Fibroblast of upper back skin (primary cell): ENCODE results near the gene REG4.

Experiments used
- DNase-seq: peaks from one replicate; pipeline ENCODE4 v3.0.0-alpha.2; 2013

Gene REG4

DNA sequence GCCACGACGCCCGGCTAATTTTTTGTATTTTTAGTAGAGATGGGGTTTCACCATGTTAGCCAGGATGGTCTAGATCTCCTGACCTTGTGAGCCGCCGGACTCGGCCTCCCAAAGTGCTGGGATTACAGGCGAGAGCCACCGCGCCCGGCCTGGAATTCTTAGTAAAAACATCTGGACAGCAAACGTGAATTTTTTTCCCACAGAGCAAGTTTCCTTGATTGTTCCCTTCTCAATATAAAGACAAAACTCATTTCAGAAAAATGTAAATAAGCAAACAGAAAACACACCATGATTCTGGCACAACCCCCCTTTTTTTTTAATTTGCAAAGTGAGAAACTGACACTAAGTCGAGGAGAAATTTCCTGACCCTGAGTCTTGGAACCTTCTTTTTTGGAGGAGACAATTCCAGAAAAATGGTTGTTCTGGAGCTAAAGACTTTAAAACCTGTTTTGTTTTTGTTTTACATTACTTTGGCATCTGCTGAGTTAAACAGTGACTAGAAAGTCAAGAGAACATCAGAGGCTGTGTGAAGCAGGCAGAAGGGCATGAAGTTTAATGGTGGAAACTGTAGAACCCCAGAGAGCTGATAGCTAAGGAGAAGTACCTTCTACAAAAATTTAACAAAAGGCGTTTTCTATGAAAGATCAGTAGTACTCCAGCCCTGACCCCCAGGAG, 32.2 kb downstream of the REG4 start:
- no peak for DNase-seq

DNA sequence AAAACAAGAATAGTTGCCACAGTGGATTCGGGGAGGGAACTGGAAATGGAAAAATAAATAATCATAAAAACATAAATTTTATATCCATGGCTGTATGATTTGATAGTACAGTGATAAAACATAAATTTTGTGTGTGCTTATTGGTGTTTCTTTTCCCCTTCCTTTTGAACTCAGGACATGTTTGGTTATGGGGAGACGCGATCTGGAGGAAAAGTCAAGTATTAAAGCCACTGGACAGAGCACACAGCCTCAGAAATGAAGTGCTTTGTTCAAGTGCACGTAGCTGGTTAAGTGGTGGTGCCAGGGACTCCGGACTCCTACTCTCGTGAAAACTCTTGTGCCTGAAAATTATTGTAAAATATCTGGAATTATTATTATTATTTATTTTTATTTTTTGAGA, 32.9 kb downstream of the REG4 start:
- no peak for DNase-seq

DNA sequence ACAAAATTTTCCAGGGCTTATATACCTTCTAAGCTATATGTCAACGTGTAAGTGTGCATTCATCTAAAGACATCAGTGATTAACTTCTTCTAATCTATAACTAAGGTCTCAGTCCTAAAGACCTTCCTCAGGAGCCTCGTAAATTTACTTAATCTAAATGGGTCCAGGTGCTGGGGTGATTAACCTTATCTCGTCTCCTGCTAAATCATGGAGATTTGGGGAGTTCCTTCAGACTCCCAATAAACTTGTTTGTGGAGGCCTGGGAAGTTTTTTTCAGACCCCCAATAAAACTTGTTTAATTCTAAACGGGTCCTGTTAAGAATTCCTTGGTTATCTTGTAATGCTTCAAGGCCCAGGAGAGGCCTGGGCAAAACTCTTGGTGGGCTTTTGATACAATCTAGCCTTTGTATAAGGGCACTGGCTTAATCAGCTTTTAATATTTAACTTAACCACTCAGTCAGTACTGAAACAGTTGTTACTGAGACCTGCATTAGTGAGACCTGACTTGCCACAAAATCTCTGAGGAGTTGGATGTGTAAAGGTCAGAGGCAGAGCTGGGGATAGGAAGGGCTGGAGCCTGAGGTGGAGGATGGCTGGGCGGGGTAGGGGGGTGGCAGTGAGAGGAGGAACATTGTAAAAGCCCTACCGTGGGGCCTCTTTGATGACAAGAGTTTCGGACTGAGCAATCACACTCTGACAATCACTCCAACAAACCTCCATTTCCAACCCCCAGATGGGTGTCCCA, 36.3 kb downstream of the REG4 start:
- no peak for DNase-seq

DNA sequence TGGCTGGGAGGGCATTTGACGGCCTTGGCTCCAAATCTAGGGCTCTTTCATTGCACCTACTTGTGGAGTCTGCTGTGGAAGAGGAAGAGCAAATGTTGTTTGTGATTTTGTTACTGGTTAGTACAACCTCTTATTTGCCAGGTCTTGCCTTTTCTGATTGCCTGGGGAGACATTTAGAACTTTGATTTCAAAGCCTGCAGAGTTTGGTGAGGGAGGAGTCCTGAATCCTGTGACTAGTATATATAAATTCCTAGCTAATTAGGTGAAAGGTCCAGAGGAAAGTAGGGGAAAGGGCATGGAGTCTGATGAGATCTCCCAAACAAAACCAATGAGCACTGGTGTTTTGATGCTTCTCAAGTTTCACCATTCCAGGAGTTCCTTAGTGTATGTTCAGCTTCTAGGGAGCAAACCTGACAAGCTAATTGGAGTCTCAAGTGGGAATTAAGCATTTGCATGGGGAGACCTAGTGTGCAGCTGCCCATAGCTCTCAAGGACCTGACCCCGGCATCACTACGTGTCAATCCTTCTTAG, 37.5 kb downstream of the REG4 start:
- no peak for DNase-seq

DNA sequence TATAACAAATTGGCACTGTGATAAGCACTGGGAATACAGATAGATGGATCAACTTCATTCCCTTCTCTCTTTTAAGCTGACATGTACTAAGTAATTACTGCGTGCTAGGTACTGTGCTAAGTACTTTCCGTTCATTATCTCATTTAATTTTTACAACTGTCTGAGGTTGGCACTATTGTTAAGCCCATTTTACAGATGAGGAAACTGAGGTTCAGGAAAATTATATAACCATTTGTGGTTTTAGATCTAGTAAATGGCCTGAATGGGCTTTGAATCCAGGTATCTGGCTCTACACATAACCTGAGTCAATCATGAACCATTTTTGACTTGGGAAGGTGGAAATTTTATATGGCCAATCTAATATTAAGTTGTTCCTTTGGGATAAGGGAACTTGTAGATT, 39.0 kb downstream of the REG4 start:
- no peak for DNase-seq

DNA sequence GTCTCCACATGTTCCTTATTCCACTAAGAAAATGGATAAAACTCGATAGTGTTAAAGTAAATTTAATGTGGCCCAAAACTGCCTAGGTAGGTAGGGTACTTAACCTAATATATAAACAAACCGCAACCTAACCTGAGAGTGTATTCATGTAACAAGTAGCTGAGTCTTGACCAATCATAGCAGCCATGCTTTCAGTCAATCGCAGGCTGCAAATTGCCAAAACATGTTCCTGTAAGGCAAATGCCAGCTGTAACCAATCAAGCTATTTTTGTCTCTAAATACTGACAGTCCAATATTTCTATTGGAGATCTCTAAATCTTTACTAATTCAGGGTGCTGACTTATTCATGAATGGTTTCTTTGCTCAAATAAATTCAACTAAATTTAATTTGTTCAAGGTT, 39.5 kb downstream of the REG4 start:
- DNase-seq: no peak

DNA sequence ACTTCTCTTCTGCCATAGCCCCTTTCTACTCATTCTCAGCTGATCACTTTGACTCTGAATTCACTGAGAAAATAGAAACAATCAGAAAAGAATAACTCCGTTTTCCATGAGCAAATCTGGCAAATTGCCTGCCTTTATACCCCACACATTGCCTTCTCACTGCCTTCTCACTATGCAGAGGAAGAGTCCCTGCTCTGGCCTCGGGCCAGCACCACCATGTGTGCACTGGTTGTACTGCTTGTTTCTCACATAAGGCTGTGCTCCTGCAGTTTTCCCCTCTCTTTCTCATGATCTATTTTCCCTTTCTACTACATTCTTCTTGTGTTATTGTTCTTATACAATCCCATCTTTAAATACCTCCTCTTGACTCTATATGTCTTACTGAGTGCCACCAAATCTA, 40.2 kb downstream of the REG4 start:
- no peak for DNase-seq

DNA sequence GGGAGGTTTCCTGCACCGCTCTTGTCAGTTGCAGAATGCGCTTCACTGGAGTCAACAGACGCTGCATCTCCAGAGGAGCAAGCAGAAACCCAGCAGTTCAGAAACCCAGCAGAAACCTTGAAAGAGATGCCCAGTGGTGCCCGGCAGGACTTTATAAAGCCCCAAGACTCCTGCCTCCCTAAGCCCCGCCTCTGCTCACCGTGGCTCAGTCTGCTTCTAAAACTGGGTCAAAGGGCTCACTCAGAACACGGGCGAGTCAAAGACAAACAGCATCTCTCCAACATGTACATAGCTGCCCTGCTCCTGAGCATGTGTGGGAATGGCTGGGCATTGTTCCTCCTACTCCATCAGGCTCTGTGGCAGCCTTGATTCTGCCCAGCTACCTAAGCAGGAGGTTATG, 42.5 kb downstream of the REG4 start, which contains the start of gene HMGCS2:
Gene HMGCS2, minus strand, starts transcription at position 128 of the 400 bp plus-strand sequence. Its CDS starts 61 bp downstream, at position 67.
- no peak for DNase-seq

DNA sequence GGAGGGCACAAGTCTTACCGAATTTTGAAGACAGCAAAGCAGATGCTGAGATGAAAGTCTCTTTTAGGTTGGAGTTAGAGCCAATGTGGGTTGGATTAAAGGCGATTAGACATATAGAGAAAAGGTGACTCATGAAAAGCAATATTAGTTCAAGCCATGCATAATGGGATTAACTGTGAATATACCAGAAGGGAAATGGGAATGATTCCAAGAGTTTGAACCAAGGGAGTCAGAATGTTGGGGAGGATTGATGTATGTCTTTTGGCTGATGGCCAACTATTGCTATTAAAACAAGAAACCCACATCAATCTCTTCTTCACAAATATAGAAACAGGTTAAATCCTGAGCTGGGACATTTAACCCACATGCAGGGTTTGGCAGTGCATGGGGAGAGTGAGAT, 43.8 kb downstream of the REG4 start:
- peak; percentile 48 for DNase-seq

DNA sequence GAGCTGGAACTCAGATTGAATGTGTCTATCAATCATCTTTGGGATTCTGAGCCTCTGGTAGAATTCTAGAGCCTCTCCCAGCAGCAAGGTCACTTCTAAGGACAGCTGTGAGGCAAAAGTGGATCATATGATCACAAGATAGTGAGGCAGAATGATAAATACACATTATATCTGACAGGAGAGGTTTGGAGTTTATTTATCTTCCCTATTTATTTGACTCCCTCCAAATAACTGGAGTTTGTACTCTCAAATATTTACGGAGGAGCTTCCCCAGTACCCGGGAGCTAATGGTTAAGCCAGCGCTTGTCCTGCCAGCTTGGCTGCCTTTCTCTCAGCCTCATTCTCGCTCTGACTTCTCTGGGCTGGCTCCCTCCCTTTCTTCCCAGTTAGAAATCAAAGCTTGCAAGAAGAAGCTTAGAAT, 44.9 kb downstream of the REG4 start:
- no peak for DNase-seq

DNA sequence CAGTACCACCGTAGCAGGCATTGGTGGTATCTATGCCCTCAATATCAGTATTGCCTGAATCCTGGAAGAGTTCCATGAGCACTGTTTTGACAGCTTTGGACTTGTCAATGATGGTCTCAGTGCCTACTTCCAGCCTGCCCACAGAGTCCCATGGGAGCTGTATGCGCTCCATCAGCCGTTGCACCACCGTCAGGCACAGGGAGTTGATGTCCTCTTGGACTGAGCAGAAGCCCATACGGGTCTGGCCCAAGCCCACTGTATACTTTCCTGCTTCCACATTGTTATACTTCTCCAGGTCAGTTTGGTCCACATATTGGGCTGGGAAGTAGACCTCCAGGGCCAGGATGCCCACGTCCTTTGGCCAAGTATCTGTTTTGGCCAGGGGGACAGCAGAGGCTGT, 47.0 kb downstream of the REG4 start:
- no peak for DNase-seq

DNA sequence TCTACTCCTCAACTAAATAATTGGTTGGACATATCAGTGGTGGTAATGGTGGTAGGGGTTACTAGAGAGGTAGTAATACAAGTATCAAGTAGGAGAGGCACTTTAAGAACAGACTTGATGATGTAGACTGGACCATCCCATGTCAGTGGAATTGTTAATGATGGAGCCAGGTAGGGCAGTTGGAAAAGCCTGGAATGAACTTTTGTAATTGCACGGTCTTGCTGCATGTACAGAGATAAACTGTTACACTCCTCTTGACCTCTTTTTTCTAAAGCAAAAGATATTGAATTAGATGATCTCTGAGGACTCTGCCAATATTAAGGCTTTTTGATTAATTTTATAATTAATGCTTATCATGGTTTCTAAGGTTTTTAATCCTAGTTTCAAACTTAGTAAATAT, 48.3 kb downstream of the REG4 start:
- no peak for DNase-seq

DNA sequence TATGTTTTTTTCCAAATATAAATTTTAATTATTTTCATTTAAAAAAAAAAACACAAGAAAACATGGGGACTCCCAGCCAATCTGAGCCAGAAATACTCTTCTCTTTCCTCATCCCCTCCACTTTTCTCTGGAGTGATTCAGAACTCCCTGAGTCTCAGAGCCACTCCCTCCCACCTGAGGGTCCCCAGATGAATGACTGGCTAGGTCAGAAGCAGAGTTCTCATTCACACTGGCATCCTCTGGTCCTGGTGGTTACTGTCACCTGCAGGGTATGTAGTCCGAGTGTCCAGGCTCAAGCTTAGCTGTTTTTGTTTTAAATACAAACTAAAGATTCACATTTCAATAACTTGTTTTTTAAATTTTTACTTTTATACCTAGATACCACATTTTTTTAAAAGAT, 48.9 kb downstream of the REG4 start:
- no peak for DNase-seq

DNA sequence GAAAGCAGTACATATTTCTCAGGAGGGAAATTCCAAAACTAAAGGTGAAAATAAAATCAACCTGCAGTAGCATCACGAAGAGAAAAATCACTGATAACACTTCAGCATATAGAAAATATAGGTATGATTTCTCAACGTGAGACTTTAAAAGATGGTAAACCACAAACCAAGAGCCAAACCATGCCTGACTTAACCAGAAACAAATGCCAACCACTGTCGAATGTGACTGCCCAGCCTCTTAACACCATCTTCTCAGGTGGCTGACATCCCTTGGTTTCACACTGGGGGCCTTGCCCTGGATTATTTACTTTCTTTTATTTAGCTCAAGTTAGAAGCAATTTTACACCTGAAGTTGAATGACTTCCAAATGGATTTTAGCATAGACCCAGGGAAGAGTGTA, 52.7 kb downstream of the REG4 start:
- no peak for DNase-seq

DNA sequence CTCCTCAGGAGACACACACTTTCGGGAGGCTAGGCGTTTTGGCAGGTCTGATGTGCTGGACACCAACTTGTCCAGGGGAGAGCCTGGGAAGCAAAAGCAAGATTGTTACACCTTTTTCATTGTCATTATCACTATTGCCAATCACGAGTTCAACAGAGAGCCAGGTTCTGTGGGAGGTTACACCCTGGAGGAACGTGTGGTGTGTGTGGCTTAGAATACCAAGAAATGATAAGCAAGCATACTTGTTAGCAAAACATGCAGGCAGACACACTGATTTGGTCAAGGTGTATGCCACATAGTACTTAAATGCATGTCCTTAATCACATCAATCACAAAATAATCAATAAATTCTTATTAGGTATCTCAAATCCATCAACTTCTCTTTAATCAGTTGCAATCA, 58.7 kb downstream of the REG4 start:
- no peak for DNase-seq

DNA sequence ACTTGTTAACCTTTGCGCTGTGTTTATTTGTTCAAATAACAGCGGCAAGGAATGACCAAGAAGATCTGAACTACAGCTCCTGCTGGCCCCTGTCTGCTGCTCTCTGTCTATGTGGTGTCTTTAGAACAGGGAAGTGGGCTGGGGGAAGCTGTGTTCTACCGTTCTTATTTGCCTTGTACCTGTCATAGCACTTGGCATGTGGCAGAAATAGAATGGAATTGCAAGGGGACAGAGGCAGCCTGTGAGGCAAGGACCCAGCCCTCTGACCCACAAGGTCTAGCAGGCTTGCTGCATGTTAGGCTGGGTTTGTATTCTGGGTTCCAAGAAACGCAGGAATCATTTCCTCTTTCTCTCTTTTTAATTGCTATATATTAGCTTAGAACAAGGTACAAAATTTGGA, 63.2 kb downstream of the REG4 start:
- no peak for DNase-seq

DNA sequence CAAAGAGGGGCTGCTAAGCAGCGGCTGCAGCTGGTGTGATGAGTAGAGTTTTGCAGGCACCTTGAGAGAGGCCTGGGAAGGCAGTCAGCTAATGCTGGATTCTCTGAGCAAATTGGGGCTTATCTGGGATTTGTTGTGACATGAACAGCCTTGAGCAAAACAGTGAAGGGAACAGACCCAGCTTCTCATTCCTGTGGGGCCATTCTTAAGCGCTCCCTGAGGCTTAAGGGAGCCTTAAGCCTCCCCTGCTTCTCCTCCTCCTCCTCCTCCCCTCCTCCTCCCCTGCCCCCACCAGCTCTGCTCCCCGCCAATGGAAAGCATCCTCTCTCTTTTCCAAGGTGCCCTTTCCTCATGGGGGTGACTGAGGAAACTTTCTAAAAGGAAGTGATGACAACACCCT, 63.8 kb downstream of the REG4 start:
- no peak for DNase-seq

DNA sequence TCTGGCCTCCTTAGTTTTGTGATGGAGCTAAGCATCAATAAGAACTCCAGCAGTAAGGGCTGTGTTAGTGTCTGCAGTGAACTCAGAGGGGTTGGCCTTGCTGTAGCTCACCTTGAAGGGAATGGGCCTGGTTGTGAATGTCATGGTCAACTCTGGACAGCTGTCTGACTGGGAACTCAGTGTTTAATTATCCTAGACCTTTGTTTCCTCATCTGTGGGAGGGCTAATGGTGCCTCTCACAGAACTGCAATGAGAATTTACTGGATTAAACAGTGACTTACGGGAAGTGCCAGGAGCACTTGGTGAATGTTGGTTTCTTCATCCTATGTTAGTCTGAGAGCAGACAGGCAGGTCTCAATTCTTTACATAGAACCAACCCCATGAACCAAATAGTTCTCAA, 66.2 kb downstream of the REG4 start:
- DNase-seq: no peak

DNA sequence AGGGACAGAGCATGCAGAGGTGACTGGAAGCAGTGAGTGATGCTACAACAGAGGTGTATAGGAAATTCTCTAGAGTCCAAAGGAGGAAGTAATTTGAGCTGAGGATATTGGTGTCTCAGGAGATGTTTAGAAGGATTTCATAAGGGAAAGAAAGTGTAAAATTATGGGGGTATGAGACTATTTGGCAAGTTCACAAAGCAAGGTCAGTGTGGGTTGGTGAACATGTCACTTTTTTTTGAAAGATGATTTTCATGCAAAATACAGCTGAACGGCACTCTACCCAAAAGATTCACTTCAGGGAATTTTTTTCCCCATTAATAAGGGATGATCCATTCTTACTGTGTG, 66.7 kb downstream of the REG4 start:
- no peak for DNase-seq
